Measurements from ENCODE around the gene DBT.

DNA sequence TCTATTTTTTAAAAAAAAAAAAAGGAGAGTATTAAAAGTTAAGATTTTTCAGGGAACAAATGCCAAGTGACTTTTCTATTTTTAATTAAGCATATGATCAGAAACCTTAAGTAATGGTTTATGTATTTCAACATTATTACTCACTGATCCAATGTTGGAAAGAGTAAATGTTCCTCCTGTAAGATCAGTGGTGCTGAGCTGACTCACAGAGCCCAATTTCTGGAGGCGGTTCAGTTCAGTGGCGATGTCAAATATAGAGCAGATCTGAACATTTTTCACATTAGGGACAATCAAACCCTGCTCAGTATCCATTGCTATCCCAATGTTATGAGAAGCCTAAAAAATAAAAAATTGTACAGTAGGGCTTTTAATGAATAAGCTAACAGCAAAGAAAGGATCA, 43.3 kb downstream of the DBT start:
- no peak for TF ChIP-seq TCF12 (IDR thresholded peaks at IDR 0.05; ENCODE audit: low read depth, low read length)
- TF ChIP-seq TAF1 (IDR thresholded peaks at IDR 0.05; ENCODE audit: low read depth, low read length): no peak
- no peak for TF ChIP-seq ASH2L (IDR thresholded peaks at IDR 0.05; ENCODE audit: low read length)
- no peak for TF ChIP-seq POLR2A (IDR thresholded peaks at IDR 0.05; ENCODE audit: control extremely low read depth in 1 of 2, low read depth in 2 of 2, low read length in 2 of 2)
- TF ChIP-seq, protein P1, sequence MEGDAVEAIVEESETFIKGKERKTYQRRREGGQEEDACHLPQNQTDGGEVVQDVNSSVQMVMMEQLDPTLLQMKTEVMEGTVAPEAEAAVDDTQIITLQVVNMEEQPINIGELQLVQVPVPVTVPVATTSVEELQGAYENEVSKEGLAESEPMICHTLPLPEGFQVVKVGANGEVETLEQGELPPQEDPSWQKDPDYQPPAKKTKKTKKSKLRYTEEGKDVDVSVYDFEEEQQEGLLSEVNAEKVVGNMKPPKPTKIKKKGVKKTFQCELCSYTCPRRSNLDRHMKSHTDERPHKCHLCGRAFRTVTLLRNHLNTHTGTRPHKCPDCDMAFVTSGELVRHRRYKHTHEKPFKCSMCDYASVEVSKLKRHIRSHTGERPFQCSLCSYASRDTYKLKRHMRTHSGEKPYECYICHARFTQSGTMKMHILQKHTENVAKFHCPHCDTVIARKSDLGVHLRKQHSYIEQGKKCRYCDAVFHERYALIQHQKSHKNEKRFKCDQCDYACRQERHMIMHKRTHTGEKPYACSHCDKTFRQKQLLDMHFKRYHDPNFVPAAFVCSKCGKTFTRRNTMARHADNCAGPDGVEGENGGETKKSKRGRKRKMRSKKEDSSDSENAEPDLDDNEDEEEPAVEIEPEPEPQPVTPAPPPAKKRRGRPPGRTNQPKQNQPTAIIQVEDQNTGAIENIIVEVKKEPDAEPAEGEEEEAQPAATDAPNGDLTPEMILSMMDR (IDR thresholded peaks at IDR 0.05; ENCODE audit: control extremely low read depth in 1 of 3, insufficient read depth in 1 of 3, low read depth in 1 of 3, low read length in 3 of 3): no peak
- TF ChIP-seq TEAD4 (IDR thresholded peaks at IDR 0.05; ENCODE audit: low read depth, low read length): no peak
- TF ChIP-seq, protein P2, sequence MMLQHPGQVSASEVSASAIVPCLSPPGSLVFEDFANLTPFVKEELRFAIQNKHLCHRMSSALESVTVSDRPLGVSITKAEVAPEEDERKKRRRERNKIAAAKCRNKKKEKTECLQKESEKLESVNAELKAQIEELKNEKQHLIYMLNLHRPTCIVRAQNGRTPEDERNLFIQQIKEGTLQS (IDR thresholded peaks at IDR 0.05; ENCODE audit: insufficient read depth, low read depth, low read length): no peak
- TF ChIP-seq EP300 (IDR thresholded peaks at IDR 0.05; ENCODE audit: borderline replicate concordance in 1 of 2, low read depth in 2 of 2, low read length in 2 of 2): no peak
- TF ChIP-seq, protein P3, sequence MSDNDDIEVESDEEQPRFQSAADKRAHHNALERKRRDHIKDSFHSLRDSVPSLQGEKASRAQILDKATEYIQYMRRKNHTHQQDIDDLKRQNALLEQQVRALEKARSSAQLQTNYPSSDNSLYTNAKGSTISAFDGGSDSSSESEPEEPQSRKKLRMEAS (IDR thresholded peaks at IDR 0.05): no peak
- TF ChIP-seq EZH2 (IDR thresholded peaks at IDR 0.05; ENCODE audit: low read depth, low read length, severe bottlenecking): no peak
- no peak for TF ChIP-seq BCL11A (IDR thresholded peaks at IDR 0.05; ENCODE audit: low read depth in 2 of 2, low read length in 2 of 2)
- no peak for TF ChIP-seq HDAC6 (IDR thresholded peaks at IDR 0.05; ENCODE audit: low read depth, low read length)

Data from H1 (cell line).